ENCODE results near the gene ARHGAP22.

- TF ChIP-seq POLR2A (IDR thresholded peaks at IDR 0.05), result peak in 1 of 2 donors; percentile 12
- TF ChIP-seq CTCF (IDR thresholded peaks at IDR 0.05), result no peak
These were observed at the start of gene ARHGAP22 for GRCh38 chr10:48604991-48605508.

Measured in heart left ventricle (tissue), 13 donors.